NCI-H510A treated with DMSO at 0.1 percent for 48 hours (cell line): ENCODE measurements around the gene ACTN1.

Source experiments
- DNase-seq: peaks from one replicate; lab custom pipeline; 2025; lab: John Stamatoyannopoulos, UW

The ACTN1 gene

GRCh38 chr14:68824517-68825347, 154.4 kb downstream of the ACTN1 start:
- peak; percentile 52 for DNase-seq

- no peak for DNase-seq
Observed at GRCh38 chr14:68824207-68824516, 154.9 kb downstream of the ACTN1 start.
